ENCODE measurements around the gene HCRTR1.
A peak's percentile ranks its signal among the peaks of the same experiment; 100 is the strongest.

HCRTR1 gene

DNA sequence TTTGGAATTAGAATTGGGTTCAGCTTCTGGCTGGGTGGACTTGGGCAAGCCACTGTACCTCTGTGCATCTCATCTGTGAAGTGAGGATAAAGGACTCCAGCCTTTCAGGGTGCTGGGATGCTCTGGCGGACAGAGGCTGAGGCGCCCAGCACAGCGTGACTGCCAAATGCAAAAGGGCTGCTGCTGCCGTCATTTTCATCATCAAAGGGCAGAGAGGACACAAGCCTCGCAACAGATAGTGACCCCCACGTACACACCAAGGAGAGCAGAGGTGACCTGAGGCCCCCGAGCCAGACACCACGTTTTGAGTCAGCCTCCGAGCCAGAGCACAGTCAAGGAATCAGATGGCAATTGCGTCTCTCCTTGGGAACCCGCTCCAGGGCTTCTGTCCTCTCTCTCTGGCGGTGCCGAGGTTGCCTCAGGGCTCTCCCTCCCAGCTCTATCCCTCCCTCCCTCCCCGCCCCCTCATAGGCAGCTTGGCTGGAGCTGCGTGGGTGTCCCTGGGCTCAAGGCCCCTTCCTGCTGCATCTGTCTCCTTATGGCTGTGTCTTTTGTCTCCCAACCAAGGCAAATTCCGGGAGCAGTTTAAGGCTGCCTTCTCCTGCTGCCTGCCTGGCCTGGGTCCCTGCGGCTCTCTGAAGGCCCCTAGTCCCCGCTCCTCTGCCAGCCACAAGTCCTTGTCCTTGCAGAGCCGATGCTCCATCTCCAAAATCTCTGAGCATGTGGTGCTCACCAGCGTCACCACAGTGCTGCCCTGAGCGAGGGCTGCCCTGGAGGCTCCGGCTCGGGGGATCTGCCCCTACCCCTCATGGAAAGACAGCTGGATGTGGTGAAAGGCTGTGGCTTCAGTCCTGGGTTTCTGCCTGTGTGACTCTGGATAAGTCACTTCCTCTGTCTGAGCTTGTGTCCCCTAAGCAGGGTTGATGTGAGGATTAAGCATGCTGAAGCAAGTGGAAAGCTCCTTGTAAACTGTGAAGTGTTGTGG lies 9.0 kb downstream of the HCRTR1 start:
- DNase-seq, result peak; percentile 61

DNA sequence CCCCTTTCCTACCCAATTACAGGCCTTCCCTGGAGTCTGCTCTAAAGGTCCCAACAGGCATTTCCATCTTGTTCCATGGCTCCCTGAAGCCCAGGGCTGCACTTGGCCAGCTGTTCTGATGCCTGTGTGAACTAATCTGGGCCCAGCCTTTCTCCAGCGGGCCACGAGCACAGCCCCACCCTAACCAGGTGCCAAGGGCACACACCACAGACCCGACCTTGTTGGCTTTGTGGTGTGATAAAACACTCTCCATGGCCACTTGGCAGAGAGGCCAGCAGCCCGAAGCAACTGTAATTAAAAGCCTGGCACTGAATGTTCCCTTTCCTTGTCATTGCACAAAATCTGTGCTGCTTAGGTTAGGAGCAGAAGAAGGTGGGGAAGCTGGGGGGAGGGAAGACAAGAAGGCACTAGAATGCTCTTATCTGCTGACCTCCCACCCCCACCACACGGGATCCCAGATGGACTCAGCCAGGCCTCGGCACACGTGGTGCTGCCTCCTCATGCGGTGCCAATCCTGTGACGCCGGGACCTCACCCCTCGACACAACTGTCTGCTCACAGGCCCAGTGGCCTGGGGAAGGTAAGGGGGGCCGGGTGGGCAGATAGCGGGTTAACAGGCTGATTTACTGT lies 9.9 kb downstream of the HCRTR1 start:
- DNase-seq, result peak; percentile 72

DNA sequence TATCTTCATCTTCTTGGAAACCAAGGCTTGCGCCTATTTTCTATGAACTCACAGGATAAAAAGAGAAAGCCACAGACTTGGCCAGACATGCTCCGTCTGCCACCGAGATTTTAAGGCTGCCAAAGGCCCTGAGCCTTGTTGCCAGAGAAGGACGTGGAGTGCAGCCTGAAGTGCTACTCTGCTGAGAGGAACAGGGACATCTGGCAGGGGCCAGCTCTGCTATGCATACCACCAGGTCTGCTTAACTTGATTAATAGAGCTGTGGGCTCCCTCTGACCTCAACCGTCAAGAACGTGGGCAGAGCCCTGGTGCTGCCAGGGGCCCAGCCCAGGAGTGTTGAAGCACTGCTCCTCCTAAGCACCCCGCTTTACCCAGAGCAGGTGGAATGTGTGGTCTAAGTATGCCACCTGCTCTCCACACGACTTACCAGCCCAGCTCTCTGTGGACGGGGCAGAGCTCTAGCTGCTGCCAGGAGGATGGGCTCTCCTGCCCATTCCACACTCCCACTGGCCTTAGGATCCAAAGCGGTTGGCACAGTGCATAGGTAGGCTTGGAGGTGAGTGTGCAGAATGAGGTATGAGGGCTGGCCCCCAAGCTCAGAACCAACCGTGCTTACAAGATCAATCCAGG lies 10.6 kb downstream of the HCRTR1 start:
- DNase-seq, result peak; percentile 76

DNA sequence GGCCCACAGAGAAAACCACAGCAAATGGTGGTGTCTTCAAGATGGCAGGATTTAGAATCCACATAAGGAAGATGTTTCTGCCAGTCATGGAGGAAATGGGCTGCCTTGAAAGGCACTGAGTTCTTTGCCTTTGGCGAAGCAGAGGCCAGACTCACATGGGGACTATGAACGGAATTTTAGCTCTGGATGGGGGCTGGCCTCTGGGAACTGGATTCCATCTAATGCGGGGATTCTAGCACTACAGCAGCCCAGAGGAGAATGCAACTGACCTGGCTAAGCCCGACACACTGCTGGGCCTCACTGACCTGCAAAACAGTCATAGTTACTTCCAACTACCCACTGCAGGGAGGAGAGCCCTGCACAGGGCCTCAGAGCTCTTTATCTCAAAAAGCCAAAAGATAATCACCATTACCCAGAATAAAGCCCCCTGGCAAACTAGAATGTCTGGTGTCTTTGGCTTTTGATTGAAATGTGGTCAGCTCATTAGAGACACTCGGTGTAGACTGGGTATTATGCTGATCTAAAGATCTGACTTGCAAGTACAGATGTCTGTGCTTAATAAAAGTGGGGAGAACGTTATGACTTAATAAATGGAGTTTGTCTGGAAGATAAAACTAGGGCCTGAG lies 11.6 kb downstream of the HCRTR1 start:
- DNase-seq, result no peak

DNA sequence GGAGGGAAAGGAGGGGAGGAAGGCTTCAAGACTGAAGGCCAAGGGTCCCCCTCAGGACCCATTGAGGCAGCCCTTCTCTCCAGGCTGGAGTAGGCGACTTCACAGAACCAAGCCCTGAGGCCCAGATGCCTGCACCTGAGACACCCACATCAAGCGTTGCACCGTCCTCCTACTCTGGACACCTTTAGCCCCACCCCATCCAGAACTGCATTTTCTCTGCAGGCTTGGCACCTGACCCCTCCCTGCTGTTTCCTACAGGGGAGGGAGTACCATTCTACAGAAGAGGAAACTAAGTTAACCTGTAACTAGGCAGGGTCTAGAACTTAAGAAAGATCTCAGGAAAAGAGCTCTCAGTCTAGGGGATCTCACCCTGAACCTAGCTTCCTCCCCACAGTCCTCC lies 15.2 kb downstream of the HCRTR1 start:
- DNase-seq, result no peak

DNA sequence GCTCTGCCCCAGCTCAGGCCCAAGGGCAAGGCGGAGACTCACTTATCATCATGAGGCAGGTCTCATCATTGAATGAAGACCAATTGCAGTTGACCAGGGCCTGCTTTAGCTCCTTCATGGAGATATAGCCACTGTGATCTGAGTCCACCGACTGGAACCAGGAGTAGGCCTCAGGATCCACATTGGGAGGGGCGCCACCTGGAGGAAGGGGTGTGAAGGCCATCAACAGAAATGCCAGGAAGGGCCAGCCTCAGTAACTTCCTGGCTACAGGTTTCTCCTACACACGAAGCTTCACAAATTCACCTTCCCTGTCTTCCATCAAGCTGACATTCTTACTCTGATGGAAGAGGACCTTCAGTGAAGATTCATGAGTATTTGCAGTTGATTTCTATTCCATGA lies 15.6 kb downstream of the HCRTR1 start:
- peak; percentile 66 for DNase-seq

DNA sequence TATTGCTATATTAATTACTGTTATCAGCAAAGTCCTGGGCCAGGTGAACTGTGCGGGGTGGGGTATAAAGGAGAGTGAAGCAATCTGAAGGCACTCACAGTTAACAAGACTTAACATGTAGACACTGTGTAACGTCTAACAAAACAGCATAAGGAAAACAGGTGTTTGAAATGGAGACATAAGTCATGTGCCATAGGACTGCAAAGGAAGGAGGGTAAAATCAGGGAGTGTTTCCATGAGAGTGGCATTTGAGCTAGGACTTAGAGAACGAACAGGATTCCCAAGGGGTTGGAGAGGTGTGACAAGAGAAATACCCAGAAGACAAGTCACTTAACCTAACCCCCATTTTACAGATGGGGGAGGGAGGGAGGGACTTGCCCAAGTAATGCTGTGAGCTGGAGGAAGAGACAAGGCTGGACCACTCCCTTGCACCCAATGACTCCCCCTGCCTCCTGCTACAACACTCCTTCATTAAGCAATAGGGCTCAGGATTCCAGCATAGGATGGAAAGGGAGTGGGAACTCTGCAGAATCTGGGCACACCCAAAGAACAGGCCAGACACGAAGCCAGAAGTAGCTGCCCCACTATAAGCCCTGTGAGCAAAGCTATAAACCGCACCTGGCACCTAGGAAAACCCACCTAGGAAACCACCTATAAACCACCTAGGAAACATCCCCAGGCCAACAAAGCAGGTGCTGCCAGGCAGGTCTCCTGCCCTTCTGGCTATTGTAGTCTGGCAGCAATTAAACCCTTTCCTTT lies 20.6 kb downstream of the HCRTR1 start:
- no peak for DNase-seq

DNA sequence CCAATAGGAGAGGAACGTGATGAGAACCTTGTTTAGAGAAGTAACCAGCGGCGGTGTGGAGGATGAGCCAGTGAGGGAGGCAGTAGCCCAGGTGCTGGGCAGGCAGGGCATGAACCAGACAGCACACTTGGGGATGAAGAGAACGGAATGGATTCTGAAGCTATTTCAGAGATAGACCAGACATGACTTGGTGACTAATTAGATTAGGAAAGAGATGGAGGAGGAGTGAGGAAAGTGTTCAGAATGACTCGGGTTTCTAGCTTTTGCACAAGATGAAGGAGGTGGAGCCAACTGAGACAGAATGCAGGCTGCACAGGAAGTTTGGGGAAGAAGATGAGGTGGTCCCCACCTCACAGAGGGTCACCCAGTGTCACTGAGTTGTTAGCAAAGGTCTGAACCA lies 22.1 kb downstream of the HCRTR1 start:
- peak; percentile 25 for DNase-seq

DNA sequence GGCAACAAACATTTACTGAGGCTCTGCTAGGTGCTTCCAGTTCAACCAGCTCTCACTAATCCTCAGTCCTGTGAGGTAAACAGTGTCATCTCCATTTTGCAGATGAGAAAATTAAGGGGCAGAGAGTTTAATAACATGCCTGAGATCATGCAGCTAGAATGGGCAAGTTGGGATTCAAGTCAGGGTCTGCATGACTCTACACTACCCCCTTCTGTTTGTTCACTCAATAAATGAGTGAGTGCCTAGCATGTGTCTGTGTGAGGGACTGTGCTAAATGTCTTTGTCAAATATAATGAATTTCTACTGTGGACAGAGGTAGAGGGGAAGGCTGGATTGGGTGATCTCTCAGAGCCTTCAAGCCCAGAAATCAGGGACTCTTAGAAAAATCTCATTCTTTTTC lies 22.7 kb downstream of the HCRTR1 start:
- no peak for DNase-seq

DNA sequence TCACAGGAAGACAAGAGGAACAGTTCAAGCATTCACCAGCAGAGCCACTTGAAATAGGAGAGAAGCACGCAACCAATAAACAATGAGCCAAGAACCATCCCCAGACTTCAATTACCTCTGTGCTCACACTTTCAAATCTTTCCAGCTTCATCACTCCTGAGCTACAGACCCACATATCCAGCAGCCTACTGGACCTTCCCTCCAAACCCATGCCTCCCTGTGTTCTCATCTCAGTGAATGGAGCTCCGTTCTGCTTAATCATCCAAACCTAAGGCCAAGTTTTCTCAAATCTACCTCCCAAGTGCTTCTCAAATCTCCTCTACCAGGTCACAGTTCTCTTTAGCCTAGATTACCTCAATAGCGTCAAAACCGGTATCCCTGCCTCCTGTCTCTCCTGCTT lies 23.5 kb downstream of the HCRTR1 start:
- no peak for DNase-seq

DNA sequence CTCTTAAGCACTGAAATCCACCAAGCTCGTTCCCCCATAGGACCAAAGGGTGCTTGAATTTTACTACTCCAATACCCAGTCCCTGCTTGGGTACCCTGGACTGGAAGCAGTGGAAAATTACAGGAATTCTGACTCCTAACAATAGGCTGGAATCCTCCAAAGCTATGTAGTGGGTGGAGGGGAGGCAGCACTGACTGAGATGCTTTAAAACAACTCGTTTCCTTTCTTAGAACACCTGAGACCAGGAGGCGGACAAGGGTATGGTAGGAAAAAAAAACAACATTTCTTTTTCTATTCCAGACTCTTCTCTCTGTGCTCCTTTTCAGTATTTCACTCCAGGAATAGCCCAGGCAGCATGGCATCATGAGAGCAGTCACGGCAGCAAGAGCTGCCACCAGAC lies 24.9 kb downstream of the HCRTR1 start:
- DNase-seq, result no peak

DNA sequence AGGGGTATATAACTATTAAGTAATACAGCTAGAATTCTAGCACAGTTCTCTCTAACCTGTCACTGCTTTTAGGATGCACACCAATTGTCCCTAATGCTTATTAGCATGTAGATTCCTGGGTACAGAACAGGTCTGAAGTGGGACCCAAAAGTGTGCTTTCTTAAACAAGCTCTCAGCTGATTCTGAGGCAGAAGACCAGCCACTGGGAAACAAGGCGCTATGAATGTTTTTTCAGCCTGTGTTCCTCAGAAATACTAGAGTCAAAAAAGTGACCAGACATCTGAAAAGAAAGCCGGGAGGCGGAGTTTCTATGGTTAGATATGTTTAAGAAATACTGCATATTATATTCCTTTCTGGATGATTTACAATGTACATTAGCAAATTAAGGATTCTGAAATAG lies 25.4 kb downstream of the HCRTR1 start:
- no peak for DNase-seq

DNA sequence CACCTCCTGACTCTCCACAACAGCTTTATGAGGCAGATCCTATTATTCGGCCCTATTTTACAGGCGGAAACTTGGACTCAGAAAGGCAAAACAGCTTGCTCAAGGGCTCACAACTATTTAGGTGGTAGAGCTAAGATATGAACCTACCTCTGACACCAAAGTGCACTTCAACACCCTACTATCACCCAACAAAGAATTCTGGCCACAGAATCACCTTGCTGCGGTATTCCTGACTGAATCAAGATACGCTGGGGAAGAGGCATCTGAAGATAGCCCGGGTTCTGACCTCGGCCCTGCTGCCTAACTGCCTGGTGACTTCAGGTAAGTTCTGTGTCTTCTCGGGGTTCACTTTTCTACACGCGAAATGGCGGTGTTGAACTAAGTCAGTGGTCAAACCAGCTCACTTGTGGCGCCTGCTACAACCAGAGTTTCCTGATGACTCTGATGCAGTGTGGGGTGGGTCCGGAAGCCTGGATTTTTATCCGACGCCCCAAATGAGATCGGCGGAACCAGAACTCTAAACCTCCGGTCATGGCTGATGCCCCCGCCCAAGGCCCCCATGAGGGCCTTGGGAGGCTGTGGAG lies 26.6 kb downstream of the HCRTR1 start:
- DNase-seq, result no peak

DNA sequence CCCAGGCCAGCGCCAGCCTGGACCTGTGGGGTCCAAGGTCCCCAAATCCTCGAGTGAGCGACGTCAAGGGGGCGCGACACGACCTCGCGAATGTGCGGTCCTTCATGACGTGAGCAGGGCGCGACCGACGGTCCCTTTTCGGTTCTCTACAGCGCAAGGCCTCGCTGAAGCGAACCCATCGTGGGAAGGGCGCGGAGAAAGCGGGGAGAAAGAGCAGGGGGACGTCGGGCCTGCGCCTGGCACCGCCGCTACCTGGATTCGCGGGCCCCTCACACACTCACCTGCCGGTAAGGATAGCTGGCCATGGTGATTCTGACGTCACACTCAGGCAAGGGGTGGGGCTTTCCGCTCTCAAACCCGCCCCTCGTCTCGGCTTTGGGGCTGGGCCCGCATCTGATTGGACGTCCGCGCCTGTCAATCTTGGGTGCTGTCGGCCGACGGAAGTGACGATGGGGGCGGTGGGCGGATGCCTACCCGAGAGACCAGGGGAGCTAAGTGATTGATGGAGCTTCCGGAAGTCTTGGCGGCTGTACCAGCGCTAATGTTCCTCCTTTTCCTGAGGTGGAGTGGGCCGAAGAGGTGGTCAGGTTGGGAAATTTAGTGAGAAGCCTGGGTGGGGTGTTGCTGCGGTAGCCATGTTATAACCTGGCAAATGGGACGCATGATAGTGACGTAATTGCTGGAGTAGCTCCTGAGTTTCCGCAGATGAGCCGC lies 27.2 kb downstream of the HCRTR1 start, which contains the start of gene PEF1:
Gene PEF1 (minus strand): TSS at position 317 of the 714 bp plus-strand sequence. CDS start 12 bp downstream, at position 305.
- DNase-seq, result peak; percentile 100

DNA sequence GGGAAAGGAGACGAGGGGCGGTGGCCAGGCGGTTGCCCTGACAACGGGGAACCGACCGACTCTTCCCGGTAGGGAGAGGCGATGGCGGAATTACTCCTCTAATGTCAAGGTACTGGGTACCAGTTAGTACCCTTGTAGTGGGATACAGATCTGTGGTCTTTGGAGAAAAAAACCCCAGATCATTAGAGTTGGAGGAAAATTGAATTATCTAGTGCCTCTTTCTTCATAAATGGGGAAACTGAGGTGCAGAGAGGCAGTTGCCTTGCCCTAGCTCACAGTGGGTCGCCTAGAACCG lies 27.7 kb downstream of the HCRTR1 start:
- no peak for DNase-seq

DNA sequence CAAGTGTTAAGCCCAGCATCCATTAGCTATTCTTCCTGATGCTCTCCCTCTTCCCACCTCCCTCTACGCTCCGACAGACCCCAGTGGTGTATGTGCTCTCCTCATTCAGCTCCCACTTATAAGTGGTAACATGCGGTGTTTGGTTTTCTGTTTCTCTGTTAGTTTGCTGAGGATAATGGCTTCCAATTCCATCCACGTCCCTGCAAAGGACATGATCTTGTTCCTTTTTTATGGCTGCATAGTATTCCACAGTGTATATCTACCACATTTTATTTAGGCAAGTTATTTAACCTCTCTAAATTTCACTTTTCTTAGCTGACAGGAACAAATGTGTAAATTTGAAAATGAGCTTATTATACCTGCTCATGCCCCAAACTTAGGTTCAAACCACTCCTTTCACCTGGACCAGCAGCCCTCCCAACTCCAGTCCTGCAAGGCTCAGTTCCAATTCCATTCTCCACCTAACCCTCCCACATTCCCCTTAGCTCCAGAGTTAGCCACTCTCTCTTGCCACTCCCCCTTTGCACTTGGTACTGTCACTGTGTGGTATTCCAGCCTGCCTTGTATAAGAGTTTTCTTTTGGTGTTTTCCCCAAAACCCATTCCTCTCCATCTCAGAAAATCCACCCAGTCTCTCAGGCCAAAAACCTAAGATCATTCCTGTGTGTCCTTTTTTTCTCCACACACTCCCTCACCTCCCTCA lies 28.9 kb downstream of the HCRTR1 start:
- no peak for DNase-seq

DNA sequence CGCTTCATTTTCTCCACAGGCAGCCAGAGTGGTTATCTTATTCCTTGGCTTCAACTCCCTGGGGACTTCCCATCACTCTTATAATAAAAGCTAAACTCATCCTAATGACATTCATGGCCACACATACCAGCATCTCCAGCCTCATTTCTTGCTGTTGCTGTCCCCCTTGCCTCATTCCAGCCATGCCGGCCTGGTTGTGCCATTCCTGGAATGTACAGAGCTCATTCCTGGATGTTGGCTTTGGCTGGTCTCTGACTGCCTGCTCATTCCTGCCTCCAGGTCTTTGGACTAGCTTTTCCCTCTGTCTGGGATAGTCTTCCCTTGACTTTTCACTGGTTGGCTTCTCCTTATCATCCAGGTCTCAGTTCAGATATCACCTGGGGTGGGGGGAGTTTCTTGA lies 29.6 kb downstream of the HCRTR1 start:
- no peak for DNase-seq

DNA sequence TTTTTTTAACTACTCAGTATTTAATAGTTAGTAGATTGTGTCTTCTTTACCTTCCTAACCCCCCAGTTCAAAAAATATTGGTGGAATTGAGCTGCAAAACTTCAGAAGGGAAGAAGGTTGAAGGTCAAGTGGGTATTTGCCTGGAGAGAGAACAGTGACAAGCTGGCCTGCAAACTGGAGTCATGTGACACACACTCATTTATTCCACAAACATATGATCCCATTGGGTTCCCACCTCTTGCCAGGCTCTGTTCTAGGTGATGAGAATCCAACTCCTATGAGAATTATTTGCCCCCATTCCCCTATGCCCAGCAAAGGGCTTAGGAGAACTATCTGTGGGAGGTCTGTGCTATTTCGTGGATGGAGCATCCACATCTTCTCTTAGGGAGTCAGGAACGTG lies 30.7 kb downstream of the HCRTR1 start:
- DNase-seq, result no peak

DNA sequence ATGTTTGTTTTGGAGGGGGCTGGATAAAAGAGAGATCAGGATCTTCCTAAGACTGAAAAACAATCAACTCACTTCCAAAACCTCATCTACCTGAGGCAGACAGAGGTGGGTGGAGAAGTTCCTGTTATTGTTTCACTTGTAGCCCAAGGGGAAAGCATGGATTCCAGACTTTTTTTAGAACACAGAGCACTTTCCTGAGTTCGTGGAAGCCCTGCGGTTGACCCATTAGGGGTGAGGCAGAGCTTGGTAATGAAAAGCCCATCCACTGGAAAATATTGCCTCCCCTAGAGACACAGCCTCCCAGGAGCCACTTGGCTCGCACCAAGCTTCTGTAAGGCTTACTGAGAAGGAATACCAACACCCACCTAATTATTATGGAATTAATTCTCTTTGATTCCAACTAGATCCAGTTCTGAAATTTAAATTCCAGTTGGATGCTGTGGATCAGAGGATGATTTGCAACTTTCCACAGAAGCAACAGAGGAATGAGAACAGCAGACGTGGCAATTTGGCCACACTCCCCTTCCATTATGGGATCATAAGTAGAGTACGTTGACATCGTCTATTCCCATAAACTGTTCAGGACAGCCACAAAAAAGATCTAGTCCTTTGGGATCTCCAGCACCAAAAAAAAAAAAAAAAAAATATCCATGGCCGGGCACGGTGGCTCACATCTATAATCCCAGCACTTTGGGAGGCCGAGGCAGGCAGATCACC lies 31.3 kb downstream of the HCRTR1 start:
- DNase-seq, result no peak
